Activated CD4-positive, alpha-beta T cell treated with anti-CD3 and anti-CD28 coated beads, Interleukin-2, amount 50 U/mL, for 48 hours (primary cell): ENCODE data around the gene TMEM40.
A peak's percentile ranks its signal among the peaks of the same experiment; 100 is the strongest.
"Not testable (repeated sequence)": the region's sequence is repeated elsewhere in the genome, so short reads cannot be mapped to it uniquely, and the experiment has no call there.

Experiments used
- DNase-seq, 2 experiments: peaks; one replicate each; pipeline ENCODE4 v3.0.0-alpha.2; 2020

Gene TMEM40

GRCh38 chr3:12750223-12750622 is 8.8 kb downstream of the TMEM40 start:
- no peak for DNase-seq

GRCh38 chr3:12748477-12748876 is 10.6 kb downstream of the TMEM40 start:
- no peak for DNase-seq

DNA sequence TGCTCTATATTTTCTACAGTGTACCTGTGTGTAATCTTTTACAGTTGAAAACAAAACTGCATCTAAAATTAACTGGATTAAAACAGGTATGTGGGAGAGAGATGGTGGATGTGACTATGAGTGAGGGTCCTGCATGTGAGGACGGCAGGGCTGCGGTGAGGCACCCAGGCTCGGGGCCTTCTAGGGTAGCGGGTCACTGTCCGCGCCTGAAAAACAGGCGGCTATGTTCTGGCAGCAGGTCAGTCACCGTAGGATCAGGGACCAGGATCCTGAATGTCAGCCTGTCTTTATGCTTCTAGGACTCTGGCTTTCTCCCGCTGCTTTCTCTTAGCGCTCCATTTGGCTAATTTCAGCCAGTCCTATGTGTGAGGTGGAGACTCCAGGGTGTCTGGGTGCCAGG is 12.6 kb downstream of the TMEM40 start:
- DNase-seq, result no peak

- no peak for DNase-seq
Measured at GRCh38 chr3:12744326-12744725, 14.7 kb downstream of the TMEM40 start.

DNA sequence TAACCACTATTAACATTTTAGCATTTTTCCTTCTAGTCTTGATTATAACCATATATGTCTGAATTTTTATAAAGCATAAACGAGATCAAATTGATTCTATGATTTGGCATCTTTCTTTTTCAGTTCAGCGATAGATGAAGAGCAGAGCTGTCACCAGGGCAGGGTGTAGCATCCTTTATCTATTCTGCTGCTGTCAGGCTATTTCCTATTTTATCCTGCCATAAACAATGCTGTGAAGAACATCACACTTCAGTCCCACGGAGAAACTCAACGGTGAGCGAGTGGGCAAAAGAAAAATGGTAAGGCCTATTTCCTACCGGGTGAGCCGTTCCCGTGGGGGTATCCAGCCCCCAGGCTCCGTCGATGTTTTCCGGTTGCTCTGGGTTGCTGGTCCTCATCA is 15.5 kb downstream of the TMEM40 start:
- no peak for DNase-seq

- DNase-seq, result no peak
Measured at GRCh38 chr3:12742330-12743107, 16.5 kb downstream of the TMEM40 start.

GRCh38 chr3:12741209-12741608 is 17.9 kb downstream of the TMEM40 start:
- no peak for DNase-seq

GRCh38 chr3:12737833-12738232 is 21.2 kb downstream of the TMEM40 start:
- no peak for DNase-seq

GRCh38 chr3:12737319-12737718 is 21.7 kb downstream of the TMEM40 start:
- no peak for DNase-seq

- no peak for DNase-seq
Measured at GRCh38 chr3:12734960-12735359, 24.1 kb downstream of the TMEM40 start.

GRCh38 chr3:12733566-12733965 is 25.5 kb downstream of the TMEM40 start:
- DNase-seq, result no peak

GRCh38 chr3:12730506-12731242 is 28.4 kb downstream of the TMEM40 start:
- DNase-seq, result no peak

GRCh38 chr3:12729051-12729651 is 29.9 kb downstream of the TMEM40 start:
- no peak for DNase-seq

DNA sequence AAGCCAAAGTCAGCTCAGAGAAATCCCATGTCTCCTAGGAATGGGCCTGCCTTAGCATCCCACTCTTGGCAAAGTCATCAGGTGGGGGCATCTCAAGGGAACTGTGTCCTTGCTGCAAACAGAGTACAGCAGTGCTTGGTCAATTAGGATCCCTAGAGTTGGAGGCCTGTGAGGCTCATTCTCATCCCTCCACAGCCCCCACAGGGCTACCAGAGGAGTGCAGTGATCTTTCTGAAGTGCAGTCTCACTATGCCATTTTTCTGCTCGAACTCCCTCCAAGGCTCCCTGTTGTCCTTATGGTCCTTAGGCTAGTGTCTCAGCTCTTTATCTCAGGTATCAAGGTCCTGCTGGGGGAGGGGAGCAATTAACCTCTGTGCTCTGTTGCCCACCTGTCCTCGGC is 31.1 kb downstream of the TMEM40 start:
- no peak for DNase-seq

GRCh38 chr3:12727481-12727880 is 31.6 kb downstream of the TMEM40 start:
- DNase-seq, result no peak

- no peak for DNase-seq
Measured at GRCh38 chr3:12725436-12725835, 33.6 kb downstream of the TMEM40 start.

GRCh38 chr3:12724794-12725193 is 34.3 kb downstream of the TMEM40 start:
- DNase-seq, result no peak

GRCh38 chr3:12723362-12723761 is 35.7 kb downstream of the TMEM40 start:
- not testable (repeated sequence) for DNase-seq

GRCh38 chr3:12722226-12722625 is 36.8 kb downstream of the TMEM40 start:
- DNase-seq, result no peak

DNA sequence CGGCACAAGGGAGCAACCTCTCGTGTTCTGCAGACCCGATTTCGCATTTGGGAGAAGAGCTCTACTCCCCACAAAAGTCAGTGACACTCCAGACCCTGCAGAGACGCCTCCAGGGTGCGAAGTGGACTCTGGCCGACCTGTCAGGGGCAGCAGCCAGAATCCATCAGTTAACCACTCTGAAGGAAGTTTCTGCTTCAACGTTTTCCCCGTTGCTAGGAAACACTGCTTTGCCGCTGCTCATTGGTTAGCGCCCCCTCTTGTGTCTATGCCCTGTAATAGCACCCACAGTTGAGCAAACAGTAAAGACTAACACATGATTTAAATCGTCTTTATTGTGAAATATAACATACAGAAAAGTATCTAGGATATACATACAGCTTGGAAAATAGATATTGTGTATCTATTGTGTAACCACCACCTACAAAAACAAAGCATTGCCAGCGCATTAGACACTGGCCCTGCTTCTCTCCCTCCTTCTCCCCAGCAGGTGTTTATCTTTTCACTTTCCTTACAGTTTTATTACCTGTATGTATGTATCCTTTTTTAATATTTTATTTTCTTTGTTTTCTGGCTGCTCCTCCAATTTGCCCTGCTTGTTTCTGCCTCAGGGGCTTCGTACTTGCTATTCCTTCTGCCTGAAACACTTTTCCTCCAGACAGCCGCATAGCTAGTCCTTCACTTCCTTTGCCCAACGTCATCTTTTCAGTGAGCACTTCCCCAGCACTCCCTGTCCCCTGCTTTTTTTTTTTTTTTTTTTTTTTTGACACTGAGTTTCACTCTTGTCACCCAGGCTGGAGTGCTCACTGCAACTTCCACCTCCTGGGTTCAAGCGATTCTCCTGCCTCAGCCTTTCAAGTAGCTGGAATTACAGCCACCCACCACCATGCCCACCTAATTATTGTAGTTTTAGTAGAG is 38.8 kb downstream of the TMEM40 start:
- peak; percentile 61 to 69 for DNase-seq

DNA sequence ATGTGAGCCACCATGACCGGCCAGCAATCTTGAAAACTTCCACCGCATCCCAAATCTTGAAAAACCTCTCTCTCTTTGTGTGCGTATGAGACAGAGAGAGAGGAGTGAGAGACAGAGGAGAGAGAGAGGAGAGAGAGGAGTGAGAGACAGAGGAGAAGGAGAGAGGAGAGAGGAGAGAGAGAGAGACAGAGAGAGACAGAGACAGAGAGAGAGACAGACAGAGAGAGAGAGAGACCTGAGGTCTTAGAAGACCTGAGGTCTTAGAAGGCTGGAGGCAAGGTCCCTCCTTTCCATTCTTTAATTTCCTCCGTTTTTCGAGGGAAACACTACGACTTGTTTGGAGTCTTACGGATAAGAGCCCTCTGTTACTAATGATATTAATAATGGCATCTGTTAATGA is 39.5 kb downstream of the TMEM40 start:
- no peak for DNase-seq

DNA sequence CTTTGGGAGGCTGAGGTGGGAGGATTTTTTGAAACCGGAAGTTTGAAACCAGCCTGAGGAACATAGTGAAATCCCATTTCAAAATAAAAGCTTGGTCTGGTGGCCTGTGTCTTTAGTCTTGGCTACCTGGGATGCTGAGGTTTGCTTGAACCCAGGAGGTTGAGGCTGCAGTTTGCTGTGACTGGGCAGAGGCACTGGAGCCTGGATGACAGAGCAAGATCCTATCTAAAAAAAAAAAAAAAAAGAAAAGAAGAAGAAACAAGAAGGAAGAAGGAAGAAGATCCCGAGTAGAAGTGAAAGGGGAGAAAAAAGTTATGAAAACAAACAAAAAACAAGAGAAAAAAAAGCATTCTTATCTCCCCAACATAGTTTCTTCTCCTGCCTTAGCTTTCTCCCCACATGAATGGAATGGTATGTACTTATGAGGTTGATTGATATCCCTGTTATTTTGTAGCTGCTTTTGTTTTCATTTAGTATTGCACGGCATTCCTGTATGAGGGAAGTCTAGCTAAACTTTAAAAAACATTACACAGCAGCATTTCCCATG is 42.4 kb downstream of the TMEM40 start:
- DNase-seq, result no peak

GRCh38 chr3:12714278-12714677 is 44.8 kb downstream of the TMEM40 start:
- DNase-seq, result no peak
